HCT116 (cell line): ENCODE measurements around the gene MLLT3. TPM values are rescaled to one million over a fixed set of nuclear protein-coding genes. Genes with fewer than 3 reads are reported as not detected.

Source experiments
- ATAC-seq: fragments of 200-7000 bp; cut with Tn5 transposase; 2 replicates; pipeline ENCODE4 v1.9.1; 2020; ENCODE audit warnings: mild to moderate bottlenecking, moderate library complexity
- BruUV-seq: library from RNA; stranded (reverse); fragments of 400-500 nt; replicated peaks from 2 replicates; lab custom pipeline; 2021; lab: Mats Ljungman, UMichigan
- CTCF ChIA-PET: fragments of 300-600 bp; sonication (Branson Sonifier 250); formaldehyde crosslinking; loops from one replicate; lab custom pipeline; 2021; ENCODE audit warnings: antibody characterized with exemption; lab: Charles Lee
- POLR2A ChIA-PET: fragments of 300-600, 350-600 bp; sonication (Branson Sonifier 250); formaldehyde crosslinking; loops from one replicate; lab custom pipeline; 2021; ENCODE audit warnings: antibody characterized with exemption; lab: Charles Lee
- RAD21 ChIA-PET, 2 experiments: fragments of 300-600 bp; sonication (Branson Sonifier 250); formaldehyde crosslinking; loops; one replicate each; lab custom pipeline; 2023; ENCODE audit warnings: low total read pairs in 2 of 2; ENCODE audit not compliant: uncharacterized antibody in 2 of 2, unreplicated experiment in 2 of 2, low non-redundant PET in 1 of 2; lab: Charles Lee
- DNase-seq: peaks from one replicate; pipeline ENCODE4 v3.0.0-alpha.2; 2010; ENCODE audit warnings: low read depth, low spot score
- H2AFZ ChIP-seq: fragments of 200-600 bp; shearing (Covaris generic), sonication (generic); 2 replicates; pipeline ENCODE4 v1.6.1; 2017; ENCODE audit warnings: low read depth, mixed run types, mixed read lengths, antibody characterized with exemption, low read length; ENCODE audit not compliant: poor library complexity, severe bottlenecking
- H3K27ac ChIP-seq: 2 replicates; pipeline ENCODE4 v1.5.1; 2012; ENCODE audit warnings: low read depth, low read length
- H3K27me3 ChIP-seq: fragments of 200-600 bp; sonication (generic); 2 replicates; pipeline ENCODE4 v1.6.1; 2016; ENCODE audit warnings: mixed run types, low read length, mixed read lengths; ENCODE audit not compliant: insufficient read depth
- H3K36me3 ChIP-seq, 2 experiments: fragments of 200-500 bp in 1 of 2; fragments of 200-600 bp in 1 of 2; sonication (Bioruptor generic) in 1 of 2; sonication (generic) in 1 of 2; 2 replicates each; pipeline versions ENCODE4 v1.5.1 to v1.6.1; 2014 to 2016; ENCODE audit warnings: low read length in 2 of 2, inconsistent platforms in 1 of 2, mixed read lengths in 1 of 2, mixed run types in 1 of 2; ENCODE audit not compliant: insufficient read depth in 2 of 2, control insufficient read depth in 1 of 2
- H3K4me1 ChIP-seq, 2 experiments: fragments of 200-600 bp in 1 of 2; sonication (generic) in 1 of 2; 2 replicates each; pipeline versions ENCODE4 v1.5.1 to v1.6.1; 2012 to 2017; ENCODE audit warnings: low read length in 2 of 2, inconsistent platforms in 1 of 2, mild to moderate bottlenecking in 1 of 2, mixed read lengths in 1 of 2, mixed run types in 1 of 2, moderate library complexity in 1 of 2; ENCODE audit not compliant: insufficient read depth in 2 of 2, control insufficient read depth in 1 of 2
- H3K4me2 ChIP-seq: fragments of 200-600 bp; sonication (generic); 2 replicates; pipeline ENCODE4 v1.6.1; 2017; ENCODE audit warnings: mixed run types, low read length, mixed read lengths
- H3K4me3 ChIP-seq, 2 experiments: fragments of 200-600 bp in 1 of 2; sonication (generic) in 1 of 2; replicated peaks in 1 of 2; 2 replicates each; pipeline ENCODE4 v1.5.1; 2011 to 2016; ENCODE audit warnings: low read length in 2 of 2, control low read depth in 1 of 2, low read depth in 1 of 2, mild to moderate bottlenecking in 1 of 2, mixed read lengths in 1 of 2, mixed run types in 1 of 2
- H3K79me2 ChIP-seq: fragments of 200-600 bp; sonication (generic); 2 replicates; pipeline ENCODE4 v1.6.1; 2017; ENCODE audit warnings: mild to moderate bottlenecking, mixed run types, low read length, moderate library complexity, mixed read lengths; ENCODE audit not compliant: insufficient read depth
- H3K9ac ChIP-seq: fragments of 200-600 bp; sonication (generic); 2 replicates; pipeline ENCODE4 v1.6.1; 2016; ENCODE audit warnings: low read length, mixed read lengths
- H3K9me2 ChIP-seq: fragments of 200-600 bp; sonication (generic), shearing (Covaris generic); 2 replicates; pipeline ENCODE4 v1.6.1; 2017; ENCODE audit warnings: mixed run types, mild to moderate bottlenecking, moderate library complexity; ENCODE audit not compliant: insufficient read depth
- H3K9me3 ChIP-seq, 2 experiments: fragments of 200-500 bp in 1 of 2; fragments of 200-600 bp in 1 of 2; sonication (Bioruptor generic) in 1 of 2; sonication (generic) in 1 of 2; 2 replicates each; pipeline ENCODE4 v1.6.1; 2014 to 2017; ENCODE audit warnings: low read length in 2 of 2, mixed read lengths in 2 of 2, inconsistent platforms in 1 of 2, low read depth in 1 of 2, mild to moderate bottlenecking in 1 of 2, mixed run types in 1 of 2, moderate library complexity in 1 of 2; ENCODE audit not compliant: control insufficient read depth in 1 of 2, insufficient read depth in 1 of 2
- H4K20me1 ChIP-seq: fragments of 200-600 bp; sonication (generic), shearing (Covaris generic); 2 replicates; pipeline ENCODE4 v1.6.1; 2017; ENCODE audit warnings: mixed run types, mild to moderate bottlenecking, moderate library complexity; ENCODE audit not compliant: insufficient read depth
- CEBPB ChIP-seq: IDR thresholded peaks from 2 replicates; pipeline ENCODE4 v1.6.1; 2012; ENCODE audit warnings: low read depth
- CTCF ChIP-seq, 3 experiments: fragments of 200-600 bp in 1 of 3; sonication (generic) in 1 of 3; IDR thresholded peaks in 2 of 3; conservative IDR thresholded peaks in 1 of 3; 2 replicates each; pipeline ENCODE4 v1.5.1; 2012 to 2017; ENCODE audit warnings: low read depth in 2 of 3, low read length in 2 of 3, antibody characterized with exemption in 1 of 3, borderline replicate concordance in 1 of 3, control low read depth in 1 of 3, mild to moderate bottlenecking in 1 of 3, mixed read lengths in 1 of 3, mixed run types in 1 of 3, moderate library complexity in 1 of 3; ENCODE audit not compliant: insufficient read depth in 1 of 3
- MAX ChIP-seq: IDR thresholded peaks from 2 replicates; pipeline ENCODE4 v1.6.1; 2012
- RAD21 ChIP-seq: IDR thresholded peaks from 2 replicates; pipeline ENCODE4 v1.6.1; 2012; ENCODE audit warnings: low read depth, mild to moderate bottlenecking
- SRF ChIP-seq: IDR thresholded peaks from 2 replicates; pipeline ENCODE4 v1.6.1; 2012; ENCODE audit warnings: low read depth
- YY1 ChIP-seq: IDR thresholded peaks from 2 replicates; pipeline ENCODE4 v1.6.1; 2011; ENCODE audit warnings: low read length, low read depth, moderate library complexity, mild to moderate bottlenecking; ENCODE audit not compliant: insufficient replicate concordance; ENCODE audit errors: extremely low read depth
- ZBTB33 ChIP-seq: IDR thresholded peaks from 2 replicates; pipeline ENCODE4 v1.6.1; 2011; ENCODE audit warnings: mild to moderate bottlenecking, low read length, moderate library complexity; ENCODE audit not compliant: insufficient replicate concordance; ENCODE audit errors: extremely low read depth
- ZNF274 ChIP-seq: fragments of 200-500 bp; sonication (Bioruptor generic); IDR thresholded peaks from 2 replicates; pipeline ENCODE4 v1.6.1; 2014; ENCODE audit warnings: mild to moderate bottlenecking, low read depth, low read length, inconsistent platforms
- intact Hi-C: fragments of 100-400 bp; cut with micrococcal nuclease; formaldehyde crosslinking; loops from 2 replicates; pipeline ENCODE4 v1.10.0; 2022
- total RNA-seq: library from RNA; stranded (reverse); gene quantifications from one replicate; pipeline ENCODE4 v1.2.1, GENCODE V29; 2021; ENCODE audit not compliant: unreplicated experiment

MLLT3 gene
- total RNA-seq, 1 experiment from 2014 or later: 4.3 TPM

- TF ChIP-seq ZBTB33 (no peak), CTCF (IDR thresholded peaks at IDR 0.05 in 2 of 3, conservative IDR thresholded peaks at IDR 0.05 in 1 of 3; ENCODE audit: borderline replicate concordance in 1 of 3, insufficient read depth in 1 of 3, low read depth in 2 of 3, low read length in 2 of 3) (no peak), SRF (no peak), RAD21 (no peak)
These were observed 180.4 kb downstream of the MLLT3 start (continued) for GRCh38 chr9:20441711-20442423.

- ChIA-PET CTCF (no interaction called here), RAD21 (no interaction called here), POLR2A (no interaction called here)
- no TSS peak for BruUV-seq
- Histone ChIP-seq H3K36me3 (no peaks in the 10 kb centered on the region), H3K4me3 (no peak overlapping the region), H3K4me2 (no peak overlapping the region), H3K9me3 (no peaks in the 10 kb centered on the region), H4K20me1 (no peaks in the 10 kb centered on the region), H3K9me2 (no peaks in the 10 kb centered on the region), H3K79me2 (no peaks in the 10 kb centered on the region), H3K9ac (no peak overlapping the region), H3K4me1 (no peaks in the 10 kb centered on the region), H3K27ac (no peak overlapping the region), H2AFZ (no peak overlapping the region), H3K27me3 (peaks cover 37% of the 10 kb centered on the region)
- intact Hi-C loops: no loop called here
- TF ChIP-seq YY1 (no peak), MAX (no peak), CEBPB (no peak), ZNF274 (no peak), CTCF (IDR thresholded peaks at IDR 0.05 in 2 of 3, conservative IDR thresholded peaks at IDR 0.05 in 1 of 3; ENCODE audit: borderline replicate concordance in 1 of 3, insufficient read depth in 1 of 3, low read depth in 2 of 3, low read length in 2 of 3) (no peak)
- ATAC-seq (no peak), DNase-seq (no peak)
These were observed 181.1 kb downstream of the MLLT3 start for GRCh38 chr9:20441166-20441565.
